ENCODE data around the gene IL9R. TPM values are rescaled to one million over a fixed set of nuclear protein-coding genes. Genes with fewer than 3 reads are reported as not detected.

Gene IL9R
- total and polyA plus RNA-seq, 10 of the 15 experiments (the other 5 are each of a cell fraction or from before 2014, with no cell fraction given): 0.47 to 5.9 (median 2.4) TPM

DNA sequence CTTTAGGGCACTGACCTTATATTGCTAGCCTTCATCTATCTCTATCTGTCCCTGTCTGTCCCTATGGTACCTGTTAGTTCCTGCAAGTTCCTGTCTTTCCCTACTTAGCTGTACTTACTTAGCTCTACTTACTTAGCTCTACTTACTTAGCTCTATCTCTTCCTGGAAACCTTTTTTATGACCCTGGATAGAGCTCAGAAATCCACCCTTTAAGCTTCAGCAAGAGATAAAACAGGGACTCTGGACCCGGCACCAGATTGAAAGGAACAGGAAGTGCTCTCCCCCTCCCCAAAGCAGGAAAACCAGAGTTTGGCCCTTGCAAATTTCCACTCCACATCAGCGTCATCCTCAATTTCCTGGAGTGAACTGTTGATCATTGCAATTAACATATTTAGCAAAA is 12.3 kb upstream of the IL9R start:
- FAIRE-seq: no peak
- no peak for ATAC-seq
- no peak for DNase-seq (ENCODE audit: low read depth, low spot score)
- CTCF ChIA-PET: no interaction called here
- in situ Hi-C loops (cut with MboI) (no loop called here), intact Hi-C loops (cut with micrococcal nuclease; ENCODE audit: unreplicated experiment) (no loop called here)
- RAD21 ChIA-PET (ENCODE audit: unreplicated experiment): no interaction called here
- no TSS peak for BruUV-seq (replicated peaks)
- Histone ChIP-seq H3K4me1 (ENCODE audit: control insufficient read depth, insufficient read depth, low read length) (no peaks in the 10 kb centered on the region), H3K9me3 (replicated peaks; ENCODE audit: control insufficient read depth, insufficient read depth, low read length) (no peaks in the 10 kb centered on the region; the same call in 2 of the 3 replicates), H3K27me3 (replicated peaks in 1 of 2; ENCODE audit: control insufficient read depth in 2 of 2, insufficient read depth in 2 of 2, low read length in 1 of 2) (no peaks in the 10 kb centered on the region), H4K20me1 (ENCODE audit: control insufficient read depth, insufficient read depth) (no peaks in the 10 kb centered on the region), H3K79me2 (ENCODE audit: control insufficient read depth, insufficient read depth, low read length) (no peaks in the 10 kb centered on the region), H3K4me2 (ENCODE audit: control insufficient read depth, insufficient read depth) (no peak overlapping the region), H3K4me3 (no peak overlapping the region), H3K36me3 (ENCODE audit: control insufficient read depth in 2 of 2, insufficient read depth in 2 of 2, low read length in 1 of 2) (no peaks in the 10 kb centered on the region), H3K9ac (ENCODE audit: control insufficient read depth, insufficient read depth, low read length) (no peak overlapping the region), H2AFZ (ENCODE audit: control insufficient read depth, low read depth, low read length) (no peak overlapping the region), H3K27ac (ENCODE audit: control insufficient read depth, insufficient read depth) (no peak overlapping the region)
- TF ChIP-seq SRF (IDR thresholded peaks at IDR 0.05; ENCODE audit: low read depth in 2 of 2, low read length in 2 of 2) (no peak), KAT2A (conservative IDR thresholded peaks at IDR 0.05; ENCODE audit: control insufficient read depth, low read depth, low read length) (no peak), MAX (IDR thresholded peaks at IDR 0.05; ENCODE audit: low read depth, low read length) (no peak), PAX8 (IDR thresholded peaks at IDR 0.05) (no peak), PAX5 (IDR thresholded peaks at IDR 0.05; ENCODE audit: borderline replicate concordance, low read depth, low read length) (no peak), NR2C2 (IDR thresholded peaks at IDR 0.05; ENCODE audit: borderline replicate concordance, control insufficient read depth, insufficient read length, low read depth) (no peak), ASH2L (IDR thresholded peaks at IDR 0.05; ENCODE audit: borderline replicate concordance, low read depth) (no peak), RB1 (IDR thresholded peaks at IDR 0.05; ENCODE audit: borderline replicate concordance) (no peak), MEF2A (IDR thresholded peaks at IDR 0.05; ENCODE audit: insufficient read depth, low read depth, low read length) (no peak), IKZF2 (IDR thresholded peaks at IDR 0.05) (no peak), TBL1XR1 (IDR thresholded peaks at IDR 0.05; ENCODE audit: low read depth, low read length) (no peak), SKIL (IDR thresholded peaks at IDR 0.05; ENCODE audit: low read depth, poor library complexity, severe bottlenecking) (no peak), FOS (IDR thresholded peaks at IDR 0.05; ENCODE audit: borderline replicate concordance, extremely low read depth, insufficient read length) (no peak), POLR2A (IDR thresholded peaks at IDR 0.05; ENCODE audit: low read depth, low read length) (no peak), RELA (IDR thresholded peaks at IDR 0.05; ENCODE audit: borderline replicate concordance, partially characterized antibody) (no peak), HDGF (IDR thresholded peaks at IDR 0.05) (no peak), RFX5 (IDR thresholded peaks at IDR 0.05; ENCODE audit: low read depth, low read length) (no peak), GATAD2B (conservative IDR thresholded peaks at IDR 0.05; ENCODE audit: low read depth) (no peak)
- TF ChIP-seq, protein P1, sequence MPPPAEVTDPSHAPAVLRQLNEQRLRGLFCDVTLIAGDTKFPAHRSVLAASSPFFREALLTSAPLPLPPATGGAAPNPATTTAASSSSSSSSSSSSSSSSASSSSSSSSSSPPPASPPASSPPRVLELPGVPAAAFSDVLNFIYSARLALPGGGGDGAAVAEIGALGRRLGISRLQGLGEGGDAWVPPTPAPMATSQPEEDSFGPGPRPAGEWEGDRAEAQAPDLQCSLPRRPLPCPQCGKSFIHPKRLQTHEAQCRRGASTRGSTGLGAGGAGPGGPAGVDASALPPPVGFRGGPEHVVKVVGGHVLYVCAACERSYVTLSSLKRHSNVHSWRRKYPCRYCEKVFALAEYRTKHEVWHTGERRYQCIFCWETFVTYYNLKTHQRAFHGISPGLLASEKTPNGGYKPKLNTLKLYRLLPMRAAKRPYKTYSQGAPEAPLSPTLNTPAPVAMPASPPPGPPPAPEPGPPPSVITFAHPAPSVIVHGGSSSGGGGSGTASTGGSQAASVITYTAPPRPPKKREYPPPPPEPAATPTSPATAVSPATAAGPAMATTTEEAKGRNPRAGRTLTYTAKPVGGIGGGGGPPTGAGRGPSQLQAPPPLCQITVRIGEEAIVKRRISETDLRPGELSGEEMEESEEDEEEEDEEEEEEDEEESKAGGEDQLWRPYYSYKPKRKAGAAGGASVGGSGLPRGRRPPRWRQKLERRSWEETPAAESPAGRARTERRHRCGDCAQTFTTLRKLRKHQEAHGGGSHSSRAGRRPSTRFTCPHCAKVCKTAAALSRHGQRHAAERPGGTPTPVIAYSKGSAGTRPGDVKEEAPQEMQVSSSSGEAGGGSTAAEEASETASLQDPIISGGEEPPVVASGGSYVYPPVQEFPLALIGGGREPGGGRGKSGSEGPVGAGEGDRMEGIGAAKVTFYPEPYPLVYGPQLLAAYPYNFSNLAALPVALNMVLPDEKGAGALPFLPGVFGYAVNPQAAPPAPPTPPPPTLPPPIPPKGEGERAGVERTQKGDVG (CRISPR knock-in tag; IDR thresholded peaks at IDR 0.05): no peak
- TF ChIP-seq, protein P2, sequence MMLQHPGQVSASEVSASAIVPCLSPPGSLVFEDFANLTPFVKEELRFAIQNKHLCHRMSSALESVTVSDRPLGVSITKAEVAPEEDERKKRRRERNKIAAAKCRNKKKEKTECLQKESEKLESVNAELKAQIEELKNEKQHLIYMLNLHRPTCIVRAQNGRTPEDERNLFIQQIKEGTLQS (IDR thresholded peaks at IDR 0.05; ENCODE audit: borderline replicate concordance, extremely low read depth, low read depth, low read length): no peak
- 44% methylated on average over 2 of the region's 2 CpGs for WGBS (ENCODE audit: insufficient coverage, insufficient replicate concordance, low lambda C conversion rate, missing lambda C conversion rate)
- POLR2A ChIA-PET: no interaction called here
- SMC1A ChIA-PET (ENCODE audit: uncharacterized antibody, unreplicated experiment): no interaction called here

Measured in GM12878 (cell line).